Measurements from ENCODE around the gene MTHFSD.

GRCh38 chr16:86565181-86565631 lies 10.2 kb upstream of the MTHFSD start:
- TF ChIP-seq CTCF (IDR thresholded peaks at IDR 0.05) = no peak
- TF ChIP-seq EP300 (IDR thresholded peaks at IDR 0.05) = no peak

Measured in ovary (tissue), 3 donors.